Measurements from ENCODE around the gene LGI2.

The LGI2 gene

GRCh38 chr4:24995346-24995919, 35.3 kb downstream of the LGI2 start:
- Histone ChIP-seq H3K9ac (ENCODE audit: low read depth, low read length, poor library complexity, severe bottlenecking) (no peak overlapping the region), H3K9me2 (replicated peaks; ENCODE audit: low read depth, low read length) (no peaks in the 10 kb centered on the region), H3K36me3 (ENCODE audit: insufficient read depth, low read length) (no peaks in the 10 kb centered on the region), H3F3A (ENCODE audit: low read depth) (no peaks in the 10 kb centered on the region), H3K4me2 (ENCODE audit: low read depth, low read length, poor library complexity, severe bottlenecking) (no peak overlapping the region), H3K9me3 (ENCODE audit: insufficient read depth, low read depth, low read length) (0 out of 2 replicates have a peak, but pooled peaks cover 3% of the 10 kb centered on the region), H2AFZ (ENCODE audit: low read length) (no peak overlapping the region), H3K4me1 (ENCODE audit: insufficient read depth, low read length, poor library complexity, severe bottlenecking) (no peaks in the 10 kb centered on the region), H3K79me2 (ENCODE audit: insufficient read depth, low read length) (no peaks in the 10 kb centered on the region), H3K27me3 (ENCODE audit: insufficient read depth, low read length, poor library complexity, severe bottlenecking) (no peaks in the 10 kb centered on the region), H3K4me3 (ENCODE audit: low read length, poor library complexity, severe bottlenecking) (no peak overlapping the region), H4K20me1 (ENCODE audit: insufficient read depth, low read length, poor library complexity, severe bottlenecking) (no peaks in the 10 kb centered on the region)
- TF ChIP-seq, protein P1, sequence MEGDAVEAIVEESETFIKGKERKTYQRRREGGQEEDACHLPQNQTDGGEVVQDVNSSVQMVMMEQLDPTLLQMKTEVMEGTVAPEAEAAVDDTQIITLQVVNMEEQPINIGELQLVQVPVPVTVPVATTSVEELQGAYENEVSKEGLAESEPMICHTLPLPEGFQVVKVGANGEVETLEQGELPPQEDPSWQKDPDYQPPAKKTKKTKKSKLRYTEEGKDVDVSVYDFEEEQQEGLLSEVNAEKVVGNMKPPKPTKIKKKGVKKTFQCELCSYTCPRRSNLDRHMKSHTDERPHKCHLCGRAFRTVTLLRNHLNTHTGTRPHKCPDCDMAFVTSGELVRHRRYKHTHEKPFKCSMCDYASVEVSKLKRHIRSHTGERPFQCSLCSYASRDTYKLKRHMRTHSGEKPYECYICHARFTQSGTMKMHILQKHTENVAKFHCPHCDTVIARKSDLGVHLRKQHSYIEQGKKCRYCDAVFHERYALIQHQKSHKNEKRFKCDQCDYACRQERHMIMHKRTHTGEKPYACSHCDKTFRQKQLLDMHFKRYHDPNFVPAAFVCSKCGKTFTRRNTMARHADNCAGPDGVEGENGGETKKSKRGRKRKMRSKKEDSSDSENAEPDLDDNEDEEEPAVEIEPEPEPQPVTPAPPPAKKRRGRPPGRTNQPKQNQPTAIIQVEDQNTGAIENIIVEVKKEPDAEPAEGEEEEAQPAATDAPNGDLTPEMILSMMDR (conservative IDR thresholded peaks at IDR 0.05; ENCODE audit: low read length), result no peak
- TF ChIP-seq EZH2phosphoT487 (IDR thresholded peaks at IDR 0.05; ENCODE audit: borderline replicate concordance), result no peak

GRCh38 chr4:24993551-24994080, 37.1 kb downstream of the LGI2 start:
- no peaks in the 10 kb centered on the region for H3K36me3 ChIP-seq (ENCODE audit: insufficient read depth, low read length)
- H3K4me1 ChIP-seq (ENCODE audit: insufficient read depth, low read length, poor library complexity, severe bottlenecking), result no peaks in the 10 kb centered on the region
- H2AFZ ChIP-seq (ENCODE audit: low read length), result no peak overlapping the region
- H3K4me3 ChIP-seq (ENCODE audit: low read length, poor library complexity, severe bottlenecking), result no peak overlapping the region
- no peaks in the 10 kb centered on the region for H3K27me3 ChIP-seq (ENCODE audit: insufficient read depth, low read length, poor library complexity, severe bottlenecking)
- 0 out of 2 replicates have a peak, but pooled peaks cover 3% of the 10 kb centered on the region for H3K9me3 ChIP-seq (ENCODE audit: insufficient read depth, low read depth, low read length)
- no peaks in the 10 kb centered on the region for H3K79me2 ChIP-seq (ENCODE audit: insufficient read depth, low read length)
- no peaks in the 10 kb centered on the region for H3F3A ChIP-seq (ENCODE audit: low read depth)
- H3K9me2 ChIP-seq (replicated peaks; ENCODE audit: low read depth, low read length), result no peaks in the 10 kb centered on the region
- no peak for TF ChIP-seq EZH2phosphoT487 (IDR thresholded peaks at IDR 0.05; ENCODE audit: borderline replicate concordance)
- TF ChIP-seq, protein P1 (conservative IDR thresholded peaks at IDR 0.05; ENCODE audit: low read length), result no peak
- no peak overlapping the region for H3K9ac ChIP-seq (ENCODE audit: low read depth, low read length, poor library complexity, severe bottlenecking)
- H4K20me1 ChIP-seq (ENCODE audit: insufficient read depth, low read length, poor library complexity, severe bottlenecking), result no peaks in the 10 kb centered on the region
- H3K4me2 ChIP-seq (ENCODE audit: low read depth, low read length, poor library complexity, severe bottlenecking), result no peak overlapping the region

- H2AFZ ChIP-seq (ENCODE audit: low read length), result no peak overlapping the region
- H3K79me2 ChIP-seq (ENCODE audit: insufficient read depth, low read length), result no peaks in the 10 kb centered on the region
- no peaks in the 10 kb centered on the region for H3K27me3 ChIP-seq (ENCODE audit: insufficient read depth, low read length, poor library complexity, severe bottlenecking)
- TF ChIP-seq, protein P1 (conservative IDR thresholded peaks at IDR 0.05; ENCODE audit: low read length), result no peak
- no peak for TF ChIP-seq EZH2phosphoT487 (IDR thresholded peaks at IDR 0.05; ENCODE audit: borderline replicate concordance)
- H3K4me3 ChIP-seq (ENCODE audit: low read length, poor library complexity, severe bottlenecking), result no peak overlapping the region
- H3K9me3 ChIP-seq (ENCODE audit: insufficient read depth, low read depth, low read length), result 0 out of 2 replicates have a peak, but pooled peaks cover 3% of the 10 kb centered on the region
- H3F3A ChIP-seq (ENCODE audit: low read depth), result no peaks in the 10 kb centered on the region
- no peaks in the 10 kb centered on the region for H4K20me1 ChIP-seq (ENCODE audit: insufficient read depth, low read length, poor library complexity, severe bottlenecking)
- H3K9me2 ChIP-seq (replicated peaks; ENCODE audit: low read depth, low read length), result no peaks in the 10 kb centered on the region
- H3K36me3 ChIP-seq (ENCODE audit: insufficient read depth, low read length), result no peaks in the 10 kb centered on the region
- no peaks in the 10 kb centered on the region for H3K4me1 ChIP-seq (ENCODE audit: insufficient read depth, low read length, poor library complexity, severe bottlenecking)
- no peak overlapping the region for H3K9ac ChIP-seq (ENCODE audit: low read depth, low read length, poor library complexity, severe bottlenecking)
- H3K4me2 ChIP-seq (ENCODE audit: low read depth, low read length, poor library complexity, severe bottlenecking), result no peak overlapping the region
Measured at GRCh38 chr4:24992968-24993367, 37.8 kb downstream of the LGI2 start.
